Activated CD4-positive, alpha-beta memory T cell treated with anti-CD3 and anti-CD28 coated beads for 36 hours (primary cell): ENCODE data around the gene ARMH3. TPM values are rescaled to one million over a fixed set of nuclear protein-coding genes. Genes with fewer than 3 reads are reported as not detected.

ENCODE experiments used
- CTCF ChIA-PET: fragments of 350-600 bp; sonication (Branson Sonifier 250); formaldehyde crosslinking; loops from one replicate; lab custom pipeline; 2021; ENCODE audit warnings: antibody characterized with exemption, inconsistent platforms; lab: Charles Lee
- POLR2A ChIA-PET: fragments of 350-600 bp; sonication (Branson Sonifier 250); formaldehyde crosslinking; loops from one replicate; lab custom pipeline; 2021; ENCODE audit warnings: antibody characterized with exemption; lab: Charles Lee
- DNase-seq: peaks from one replicate; pipeline ENCODE4 v3.0.0-alpha.2; 2020
- H3K27ac Mint-ChIP-seq: one replicate; pipeline ENCODE4 v1.8.0; 2021; ENCODE audit warnings: mixed read lengths
- H3K27me3 Mint-ChIP-seq: one replicate; pipeline ENCODE4 v1.8.0; 2021; ENCODE audit warnings: mixed read lengths
- H3K36me3 Mint-ChIP-seq: one replicate; pipeline ENCODE4 v1.8.0; 2021; ENCODE audit warnings: mixed read lengths
- H3K4me1 Mint-ChIP-seq: one replicate; pipeline ENCODE4 v1.8.0; 2021; ENCODE audit warnings: low read depth, mixed read lengths
- H3K4me3 Mint-ChIP-seq: one replicate; pipeline ENCODE4 v1.8.0; 2021; ENCODE audit warnings: mild to moderate bottlenecking, mixed read lengths
- H3K9me3 Mint-ChIP-seq: one replicate; pipeline ENCODE4 v1.8.0; 2021; ENCODE audit warnings: mixed read lengths
- intact Hi-C: fragments of 100-400 bp; cut with micrococcal nuclease; formaldehyde crosslinking; loops from one replicate; pipeline ENCODE4 v1.15.1; 2023
- total RNA-seq, 2 experiments: library from RNA; stranded (reverse); gene quantifications; one replicate each; pipeline ENCODE4 v1.2.3, GENCODE V29; 2021

ARMH3 gene
- total RNA-seq, 2 experiments from 2014 or later: 16.1 to 18.8 TPM

- H3K9me3 Mint-ChIP-seq: no peaks in the 10 kb centered on the region
- no peaks in the 10 kb centered on the region for H3K27me3 Mint-ChIP-seq
- no peak overlapping the region for H3K27ac Mint-ChIP-seq
- peaks cover 16% of the 10 kb centered on the region for H3K4me1 Mint-ChIP-seq
- peaks cover 60% of the 10 kb centered on the region for H3K36me3 Mint-ChIP-seq
- ChIA-PET POLR2A (interaction anchor here (2.0 to 2.2 kb wide), 2 partner anchors 14 to 21 kb away, joined by 6 to 8 read pairs; partner anchors contain the start of genes NPM3 and OGA), CTCF (interaction anchor here (1.1 to 6.2 kb wide), 5 partner anchors 15 to 275 kb away, joined by 3 to 53 read pairs (median 5); partner anchors contain the start of gene NPM3)
- DNase-seq: no peak
- intact Hi-C loops: no loop called here
- H3K4me3 Mint-ChIP-seq: no peak overlapping the region
Measured at GRCh38 chr10:101797403-101798059, 258.4 kb downstream of the ARMH3 start.

Other genes with a start within 250 kb of the ARMH3 start
- 100 to 1,000 TPM in 1 of 2 experiments, 10 to 100 TPM in 1; 93.2 to 105 TPM for gene OGA, start 237.7 kb downstream of the ARMH3 start, total RNA-seq
- 1 to 10 TPM; 1.4 to 1.8 TPM for gene KCNIP2, start 212.4 kb downstream of the ARMH3 start, total RNA-seq
- gene HPS6, start 9.2 kb upstream of the ARMH3 start, total RNA-seq: 10 to 100 TPM; 22.3 TPM
- 10 to 100 TPM; 48.1 to 48.8 TPM for gene LDB1, start 64.2 kb upstream of the ARMH3 start, total RNA-seq
- 10 to 100 TPM; 59.1 to 65.9 TPM for gene PPRC1, start 76.9 kb upstream of the ARMH3 start, total RNA-seq
- 100 to 1,000 TPM; 165 to 168 TPM for gene NOLC1, start 96.2 kb upstream of the ARMH3 start, total RNA-seq
- gene ELOVL3, start 170.1 kb upstream of the ARMH3 start, total RNA-seq: under 1 TPM; 0.21 to 0.56 TPM
- gene PITX3, start 185.3 kb upstream of the ARMH3 start, total RNA-seq: 1 to 10 TPM; 1.1 to 1.4 TPM
- 10 to 100 TPM; 42.2 to 44.0 TPM for gene GBF1, start 189.4 kb upstream of the ARMH3 start, total RNA-seq